Stimulated activated CD8-positive, alpha-beta memory T cell treated with anti-CD3 and anti-CD28 coated beads, Interleukin-7, amount 100 ng/mL, for 4 hours (primary cell): ENCODE results near the gene EOMES.
"Not testable (repeated sequence)": the region's sequence is repeated elsewhere in the genome, so short reads cannot be mapped to it uniquely, and the experiment has no call there.

Source experiments
- DNase-seq, 2 donors: peaks; one replicate each; pipeline ENCODE4 v3.0.0-alpha.2; 2020; ENCODE audit warnings: low read depth in 2 of 2

EOMES gene

GRCh38 chr3:27721717-27722564, at the start of gene EOMES:
TSS of gene EOMES (minus strand) at chr3:27722323. CDS start at chr3:27722294, 29 bp downstream.
- peak; percentile 49 to 72 for DNase-seq

GRCh38 chr3:27770384-27770783, 48.3 kb upstream of the EOMES start:
- DNase-seq: not testable (repeated sequence)

DNA sequence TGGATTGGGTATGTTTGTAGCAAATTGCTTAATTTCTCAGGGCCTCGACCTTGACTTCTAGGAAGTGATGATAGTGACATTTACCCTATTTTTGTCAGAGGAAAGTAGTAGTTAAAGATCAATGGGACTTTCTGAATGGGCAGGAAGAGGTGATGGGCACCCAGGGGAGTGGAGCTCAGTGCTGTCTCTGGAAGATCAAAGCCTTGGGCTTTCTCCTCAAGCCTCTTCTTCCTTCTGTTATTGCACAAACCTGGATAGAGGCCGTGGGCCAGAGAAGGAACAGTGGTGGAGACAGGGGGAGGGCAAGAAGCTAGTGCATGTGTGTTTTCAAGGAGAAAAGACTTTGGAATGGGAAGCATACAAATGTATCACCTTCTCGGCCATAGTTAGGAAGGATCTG, 44.9 kb upstream of the EOMES start:
- DNase-seq: no peak

GRCh38 chr3:27758083-27758482, 36.0 kb upstream of the EOMES start:
- peak in 1 of 2 donors; percentile 5 for DNase-seq

- no peak for DNase-seq
Observed at GRCh38 chr3:27756877-27757276, 34.8 kb upstream of the EOMES start.

- DNase-seq: no peak
Observed at GRCh38 chr3:27752926-27753325, 30.8 kb upstream of the EOMES start.

- DNase-seq: no peak
Observed at GRCh38 chr3:27749643-27750042, 27.5 kb upstream of the EOMES start.

DNA sequence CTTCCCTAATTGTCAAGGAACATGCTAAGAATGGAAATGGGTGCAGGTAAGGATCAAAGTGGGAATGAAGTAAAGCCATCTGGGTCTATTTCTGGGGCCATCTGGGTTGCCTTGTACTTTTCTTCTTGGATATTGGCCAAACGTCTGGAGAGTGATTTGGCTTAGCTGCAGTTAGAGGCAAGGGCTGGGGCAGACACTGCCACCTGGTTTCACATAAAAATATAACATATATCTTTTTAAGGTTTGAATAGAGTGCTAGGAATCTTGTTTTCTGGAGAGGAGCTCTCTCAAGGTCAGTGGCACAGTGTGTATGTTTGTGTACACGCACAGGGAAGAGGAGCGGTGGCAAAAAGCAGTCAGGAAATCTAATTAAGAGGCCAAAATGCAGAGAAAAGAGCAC, 24.7 kb upstream of the EOMES start:
- no peak for DNase-seq

DNA sequence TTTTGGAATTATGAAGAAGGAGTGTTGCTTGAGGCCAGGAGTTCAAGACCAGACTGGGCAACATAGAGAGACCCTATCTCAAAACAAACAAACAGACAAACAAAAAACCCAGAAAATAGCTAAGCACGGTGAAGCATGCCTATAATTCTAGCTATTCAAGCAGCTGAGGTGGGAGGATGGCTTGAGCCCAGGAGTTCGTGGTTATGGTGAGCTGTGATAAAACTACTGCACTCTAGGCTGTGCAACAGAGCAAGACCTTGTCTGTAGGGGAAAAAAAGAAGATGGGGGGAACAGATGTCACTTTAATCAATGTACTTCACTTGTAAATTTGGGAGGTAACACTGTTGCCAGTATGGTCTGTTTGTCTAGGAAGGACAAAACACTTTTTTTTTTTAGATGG, 18.7 kb upstream of the EOMES start:
- no peak for DNase-seq

- no peak for DNase-seq
Observed at GRCh38 chr3:27737091-27737490, 15.0 kb upstream of the EOMES start.

- DNase-seq: no peak
Observed at GRCh38 chr3:27730774-27731659, 8.9 kb upstream of the EOMES start.

- peak in 1 of 2 donors; percentile 45 for DNase-seq
Observed at GRCh38 chr3:27729748-27730611, 7.9 kb upstream of the EOMES start.

DNA sequence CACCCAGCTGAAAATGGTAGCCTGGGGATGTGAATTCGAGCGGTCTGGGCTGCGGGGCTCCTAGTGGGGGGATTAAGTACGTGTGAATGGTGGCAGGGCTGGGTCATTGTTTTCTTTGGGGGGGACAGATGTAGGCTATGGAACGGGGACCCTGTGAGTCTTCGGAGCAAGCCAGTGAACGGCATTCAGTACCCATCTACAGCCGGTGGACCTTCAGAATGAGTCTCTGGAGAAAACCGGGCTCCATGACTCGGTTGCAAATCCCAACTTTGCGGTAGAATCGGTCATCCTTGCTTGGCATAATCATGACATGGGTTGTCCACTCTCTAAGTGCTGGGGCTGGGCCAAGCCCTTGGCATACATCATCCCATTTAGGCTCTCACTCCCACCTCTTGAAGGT, 7.2 kb upstream of the EOMES start:
- DNase-seq: no peak

DNA sequence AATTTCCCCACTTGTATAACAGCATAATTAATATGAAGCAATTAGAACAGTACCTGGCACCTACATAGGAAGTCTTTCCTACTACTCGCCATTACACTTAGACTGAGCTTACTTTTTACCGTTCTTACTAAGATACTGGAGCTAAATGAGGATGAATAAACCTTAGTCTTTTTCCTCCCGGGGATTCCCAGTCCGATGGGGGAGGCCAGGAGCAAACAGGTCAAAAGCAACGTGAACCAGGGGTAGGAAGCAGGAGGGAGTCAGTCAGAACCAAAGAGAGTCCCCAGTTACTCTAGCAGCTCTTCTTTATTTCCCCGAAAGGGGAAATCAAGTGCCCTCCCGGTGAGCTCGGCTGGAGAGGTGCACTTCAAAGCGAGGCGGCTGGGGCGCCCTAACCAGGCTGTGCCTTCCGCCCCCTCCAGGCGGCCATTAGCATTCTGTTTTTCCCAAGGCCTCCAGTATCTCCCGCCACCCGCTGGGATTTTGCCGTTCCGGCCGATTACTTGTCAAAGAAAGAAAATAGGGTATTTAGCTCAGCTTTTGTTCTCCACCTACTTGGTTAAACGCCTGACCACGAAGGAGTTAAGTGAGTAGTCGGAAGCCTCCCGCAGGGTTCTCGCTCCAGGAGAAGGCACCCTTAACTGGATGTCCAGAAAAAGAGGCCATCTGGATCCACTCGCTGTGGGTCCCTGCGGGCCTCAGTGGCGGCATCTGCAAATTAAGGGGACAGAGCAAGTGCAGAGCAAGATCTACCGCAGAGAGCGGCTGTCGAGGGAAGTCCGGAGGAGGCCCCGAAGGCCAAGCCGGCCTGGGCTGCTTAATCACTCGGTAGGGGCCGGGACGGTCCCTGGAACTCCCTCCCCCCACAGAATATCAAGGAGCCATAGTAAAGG, 6.3 kb upstream of the EOMES start:
- no peak for DNase-seq

DNA sequence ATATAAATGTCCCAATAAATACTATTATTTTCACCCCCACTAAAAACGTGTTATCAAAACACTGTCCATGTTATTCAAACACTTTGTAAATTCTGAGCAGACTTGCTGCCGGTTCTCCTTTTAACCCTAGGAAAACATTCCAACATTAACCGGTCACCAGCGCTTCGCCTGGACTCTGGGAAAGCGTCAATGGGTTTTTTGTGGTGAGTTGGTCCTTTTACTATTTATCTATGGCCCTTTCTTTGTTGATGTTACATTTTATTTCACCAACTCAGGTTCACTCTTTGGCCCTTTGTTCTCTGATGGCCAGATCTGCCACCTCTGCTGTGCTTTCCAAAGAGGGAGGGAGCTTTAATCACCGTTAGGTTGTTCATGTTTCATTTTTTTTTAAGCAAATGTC, 4.1 kb upstream of the EOMES start:
- no peak for DNase-seq

GRCh38 chr3:27724459-27725197, 2.5 kb upstream of the EOMES start:
- no peak for DNase-seq

DNA sequence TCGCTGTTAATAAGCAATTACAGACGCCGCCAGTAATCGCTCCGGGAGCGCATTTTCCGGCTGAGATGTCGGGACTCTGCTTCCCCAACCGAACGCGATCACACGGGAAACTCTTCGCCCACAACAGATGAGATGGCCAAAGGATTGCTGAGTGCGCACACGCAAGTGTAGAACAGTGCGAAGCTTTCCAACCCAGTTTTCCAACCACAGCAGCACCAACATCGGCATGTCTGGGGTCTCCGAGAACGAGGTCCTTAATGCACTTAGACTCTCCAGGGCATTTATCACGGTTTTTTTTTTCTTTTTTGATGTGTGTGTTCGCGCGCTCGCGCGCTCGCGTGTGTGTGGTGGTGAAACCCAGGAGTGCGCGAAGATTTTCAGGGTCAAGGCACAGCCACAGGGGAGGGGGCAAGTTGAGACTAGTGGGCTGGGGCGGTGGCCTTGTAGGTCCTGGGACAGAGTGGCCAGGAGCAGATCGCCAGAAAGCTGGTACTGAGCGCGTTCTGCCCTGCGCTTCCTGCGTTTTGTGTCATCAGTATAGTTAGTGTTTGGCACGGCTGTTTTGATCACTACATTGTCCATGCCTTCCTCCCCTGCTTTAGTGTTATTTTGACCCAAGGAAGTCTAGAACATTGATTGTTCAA, 1.8 kb upstream of the EOMES start:
- no peak for DNase-seq

DNA sequence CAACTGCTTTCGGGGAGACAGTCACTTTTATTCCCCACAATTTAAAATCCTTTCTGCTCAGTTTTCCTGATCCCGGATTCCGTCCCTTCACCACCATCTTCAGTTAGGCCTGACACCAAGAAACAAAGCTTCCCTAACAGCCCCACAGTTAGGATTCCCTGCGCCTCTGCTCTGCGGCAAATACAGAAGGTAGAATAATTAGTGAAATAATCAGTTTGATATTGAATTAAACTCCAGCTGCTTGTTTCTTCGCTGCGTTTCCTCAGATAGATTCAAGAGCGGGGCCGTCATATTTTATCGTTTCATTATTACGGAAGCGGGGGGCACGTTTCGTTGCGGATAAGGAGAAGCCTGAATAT, 1.3 kb upstream of the EOMES start:
- DNase-seq: no peak

DNA sequence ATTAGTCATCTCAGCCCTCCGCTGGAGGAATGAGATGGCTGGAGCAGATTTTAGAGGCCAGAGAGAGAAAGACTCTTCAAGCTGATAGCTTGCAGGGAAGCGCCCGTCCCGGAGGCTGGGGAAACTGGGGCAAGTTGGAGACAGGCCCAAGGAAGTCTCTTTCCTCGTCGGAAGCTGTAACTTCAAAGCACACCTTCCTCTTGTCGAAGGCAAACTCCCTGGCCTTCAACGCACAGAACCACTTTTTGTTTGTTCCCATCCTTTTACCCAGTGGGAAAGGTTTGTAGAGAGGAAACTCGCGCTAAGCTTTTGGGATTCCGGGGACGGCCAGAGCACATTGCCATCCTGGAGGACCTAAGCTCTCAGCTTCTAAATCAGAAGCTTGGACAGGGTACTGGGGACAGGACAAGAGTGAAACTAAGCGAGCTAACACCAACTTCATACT, 900 bp upstream of the EOMES start:
- DNase-seq: no peak
